HG02623 (cell line): ENCODE data around the gene RBPJL.
A peak's percentile ranks its signal among the peaks of the same experiment; 100 is the strongest.

ENCODE experiments used
- ATAC-seq: cut with Tn5 transposase; IDR thresholded peaks from one replicate; pipeline ENCODE4 v1.9.1; 2021; ENCODE audit warnings: moderate library complexity; ENCODE audit not compliant: unreplicated experiment

RBPJL gene

DNA sequence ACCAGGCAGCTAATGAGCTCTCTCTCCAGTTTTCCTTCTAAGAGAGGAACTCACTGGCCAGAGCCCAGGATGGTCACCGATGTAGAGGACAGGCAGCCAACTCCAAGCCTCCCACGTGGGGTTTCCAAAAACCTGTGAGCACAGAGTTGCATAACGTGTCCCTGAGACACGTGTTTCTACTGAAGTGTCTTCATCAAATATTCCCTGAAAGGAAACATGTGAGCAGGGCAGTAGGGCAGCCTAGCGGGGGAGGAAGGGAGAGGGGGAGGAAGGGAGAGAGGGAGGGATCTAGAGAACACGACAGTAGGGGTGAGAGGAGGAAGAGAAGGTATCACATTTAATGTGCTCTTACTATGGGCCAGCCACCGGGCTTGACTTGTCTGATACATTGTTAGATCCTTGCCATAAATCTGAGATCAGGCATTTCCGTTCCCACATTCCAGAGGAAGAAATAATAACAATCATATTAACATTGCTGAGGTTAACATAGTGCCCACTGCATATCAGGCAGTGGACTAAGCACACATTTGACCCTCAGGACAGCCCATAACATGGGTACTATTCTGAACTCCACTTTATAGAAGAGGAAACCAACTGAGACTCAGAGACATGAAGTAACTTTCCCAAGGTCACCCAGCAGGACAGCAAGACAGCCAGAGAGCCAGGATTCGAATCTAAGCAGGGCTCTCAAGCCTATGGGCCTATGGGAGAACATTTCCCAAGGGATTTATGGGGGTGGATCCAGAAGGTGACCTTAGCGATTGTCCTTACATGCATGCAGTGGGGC, 51.8 kb downstream of the RBPJL start:
- no peak for ATAC-seq

DNA sequence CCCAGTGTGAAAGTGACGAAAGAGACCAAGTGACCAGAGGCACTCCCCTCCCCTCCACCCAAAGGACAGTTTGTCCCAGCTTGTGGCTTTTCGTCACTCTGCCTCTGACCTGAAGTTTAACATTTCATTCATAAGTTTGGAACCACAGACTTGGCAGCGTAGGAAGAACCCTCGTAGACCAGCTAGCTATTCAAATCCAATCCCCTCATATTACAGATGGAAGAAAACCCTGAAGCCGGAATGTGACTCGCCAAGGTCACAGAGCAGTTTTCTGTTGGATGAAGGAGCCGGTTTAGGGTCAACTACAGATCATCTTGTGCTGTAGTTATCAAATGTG, 52.4 kb downstream of the RBPJL start:
- no peak for ATAC-seq

DNA sequence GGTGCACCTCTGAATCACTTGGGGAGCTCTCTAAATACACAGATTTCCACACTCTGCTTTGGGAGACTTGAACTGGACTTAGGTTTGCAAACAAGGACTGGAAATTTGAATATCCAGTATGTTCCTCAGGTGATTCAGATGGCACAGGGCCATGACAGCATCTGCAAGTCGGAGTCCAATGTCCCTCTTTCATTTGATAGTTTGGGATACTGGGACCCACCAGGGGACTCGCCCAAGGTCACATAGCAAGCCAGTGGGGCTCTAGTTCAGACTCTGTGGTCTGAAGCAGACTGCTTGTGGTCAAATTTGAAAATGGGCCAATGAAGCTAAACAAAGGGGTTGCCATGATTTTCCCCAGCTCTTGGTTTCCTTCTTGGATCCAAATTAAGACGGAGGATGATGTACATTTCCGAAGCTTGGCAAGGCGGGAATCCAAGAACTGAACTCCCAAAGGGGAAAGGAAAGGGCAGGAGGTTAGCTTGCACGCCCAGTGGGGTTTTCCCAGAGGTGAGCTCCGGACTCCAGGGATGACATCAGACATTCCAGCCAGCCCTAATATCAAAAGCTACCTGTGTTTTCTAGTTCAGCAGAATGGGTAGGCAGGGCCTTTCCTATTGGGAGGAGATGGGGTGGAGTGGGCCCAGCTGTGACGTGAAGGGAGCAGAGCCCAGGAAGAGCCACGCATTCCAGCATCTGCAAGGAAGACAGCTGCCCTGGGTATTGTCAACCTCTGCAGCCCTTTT, 52.9 kb downstream of the RBPJL start:
- no peak for ATAC-seq

DNA sequence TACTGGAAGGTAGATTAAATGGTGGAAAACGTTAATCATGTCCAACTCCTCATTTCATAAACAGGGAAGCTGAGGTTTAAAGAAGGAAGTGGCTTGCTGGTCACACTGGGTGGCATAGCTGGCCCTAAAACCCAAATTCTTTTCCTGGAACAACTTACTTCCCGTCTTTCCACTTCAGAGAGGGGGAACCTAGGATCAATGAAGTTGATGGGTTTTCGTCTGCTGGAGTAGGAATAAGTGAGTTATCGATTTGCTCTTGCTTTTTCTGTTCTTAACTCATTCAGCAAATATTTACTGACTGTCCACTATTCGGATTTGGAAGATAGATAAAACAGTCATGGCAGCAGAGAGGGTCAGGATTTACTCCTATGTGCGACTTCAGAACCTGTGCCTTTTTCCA, 55.2 kb downstream of the RBPJL start:
- no peak for ATAC-seq

DNA sequence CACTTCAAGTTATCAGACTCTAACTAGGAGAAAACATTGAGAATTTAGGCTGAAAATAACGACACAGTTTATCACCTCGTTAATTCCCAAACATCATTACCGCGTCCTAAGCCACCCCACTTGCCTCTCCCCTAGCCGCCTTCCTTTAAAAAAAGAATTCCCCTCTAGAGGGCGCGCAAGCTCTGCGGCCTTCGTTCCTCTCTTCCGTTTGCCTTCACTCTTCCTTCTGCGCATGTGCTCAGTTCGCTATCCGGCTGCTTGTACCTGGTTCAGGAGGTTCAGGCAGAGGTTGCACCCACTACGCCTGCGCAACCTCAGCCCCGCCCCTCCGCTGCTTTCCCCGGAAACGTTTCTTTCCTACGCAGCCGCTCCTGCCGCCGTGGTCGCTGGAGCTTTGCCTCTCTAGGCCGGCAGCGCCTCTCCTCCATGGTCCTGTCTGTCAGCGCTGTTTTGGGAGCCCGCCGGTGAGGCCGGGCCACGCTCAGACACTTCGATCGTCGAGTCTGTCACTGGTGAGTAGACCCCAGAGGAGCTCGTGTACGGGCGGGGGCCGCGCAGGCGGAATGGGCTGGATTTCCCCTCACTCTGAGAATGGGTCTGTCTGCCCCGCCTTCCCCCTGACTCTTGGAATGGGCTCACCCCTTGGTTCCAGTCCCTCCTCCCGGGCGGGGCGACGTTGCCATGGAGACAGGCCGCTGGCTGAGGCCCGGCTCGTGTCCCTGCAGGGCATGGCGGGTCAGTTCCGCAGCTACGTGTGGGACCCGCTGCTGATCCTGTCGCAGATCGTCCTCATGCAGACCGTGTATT, 56.4 kb downstream of the RBPJL start, which contains the start of gene SYS1:
TSS of gene SYS1 (plus strand) at position 353 of the 807 bp plus-strand sequence. CDS start at position 729, 376 bp downstream.
- ATAC-seq: peak; percentile 87

DNA sequence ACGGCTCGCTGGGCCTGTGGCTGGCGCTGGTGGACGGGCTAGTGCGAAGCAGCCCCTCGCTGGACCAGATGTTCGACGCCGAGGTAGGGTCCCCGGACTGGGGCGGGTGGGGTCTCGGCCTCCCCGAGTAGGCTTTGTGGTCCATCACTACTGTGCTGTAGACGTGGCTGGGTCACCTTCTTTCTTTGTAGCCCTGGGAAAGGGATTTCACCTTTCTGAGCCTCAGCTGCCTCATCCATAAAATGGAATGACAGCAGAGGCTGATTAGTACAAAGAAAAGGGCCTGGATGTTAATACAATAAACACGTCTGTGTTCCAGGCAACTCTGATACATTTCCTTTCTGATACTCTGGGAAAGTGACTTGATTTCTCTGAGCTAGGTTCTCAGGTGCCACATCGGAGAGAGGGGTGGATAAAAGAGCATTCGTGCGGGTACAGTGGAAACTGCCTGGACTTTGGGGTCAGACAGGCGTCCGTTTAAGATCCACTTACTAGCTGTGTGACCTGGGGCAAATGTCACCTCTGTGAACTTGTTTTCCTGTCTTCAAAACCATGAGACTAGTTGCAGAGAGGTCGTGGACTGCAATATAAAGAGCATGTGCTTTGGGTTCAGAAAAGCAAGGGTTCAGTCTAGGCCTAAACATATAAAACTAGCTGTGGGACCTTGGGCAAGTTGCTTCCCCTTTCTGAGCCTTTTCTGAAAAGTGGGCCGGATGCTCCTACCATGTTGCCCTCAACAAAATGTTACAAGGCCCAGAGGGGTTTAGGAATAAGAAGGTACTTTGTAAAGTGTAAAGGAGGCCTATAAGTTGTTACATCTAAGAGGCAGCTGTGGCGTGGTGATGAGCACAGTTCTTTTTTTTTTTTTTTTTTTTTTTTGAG, 57.2 kb downstream of the RBPJL start:
- ATAC-seq: no peak

DNA sequence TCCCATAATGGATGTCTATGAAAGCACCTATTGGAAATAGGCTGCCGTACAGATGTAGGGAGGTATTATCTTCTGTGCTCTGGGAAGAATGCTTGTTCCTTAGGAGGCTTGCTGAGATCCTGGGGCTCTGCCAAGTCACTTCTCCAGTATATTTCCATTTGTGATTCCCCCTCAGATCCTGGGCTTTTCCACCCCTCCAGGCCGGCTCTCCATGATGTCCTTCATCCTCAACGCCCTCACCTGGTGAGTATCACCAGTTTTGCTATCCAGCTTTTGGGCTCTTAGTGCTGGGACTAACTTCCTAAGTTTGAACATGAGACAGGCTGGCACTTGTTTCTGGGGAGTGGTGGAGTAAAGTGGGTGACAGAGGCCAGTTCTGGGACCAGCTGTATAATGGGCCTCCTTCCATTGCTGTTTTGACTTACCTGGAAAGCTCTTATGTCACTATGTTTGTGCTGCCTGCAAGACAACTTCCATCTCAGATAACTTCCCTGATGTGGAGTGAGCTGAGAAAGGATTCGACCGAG, 58.9 kb downstream of the RBPJL start:
- ATAC-seq: no peak

DNA sequence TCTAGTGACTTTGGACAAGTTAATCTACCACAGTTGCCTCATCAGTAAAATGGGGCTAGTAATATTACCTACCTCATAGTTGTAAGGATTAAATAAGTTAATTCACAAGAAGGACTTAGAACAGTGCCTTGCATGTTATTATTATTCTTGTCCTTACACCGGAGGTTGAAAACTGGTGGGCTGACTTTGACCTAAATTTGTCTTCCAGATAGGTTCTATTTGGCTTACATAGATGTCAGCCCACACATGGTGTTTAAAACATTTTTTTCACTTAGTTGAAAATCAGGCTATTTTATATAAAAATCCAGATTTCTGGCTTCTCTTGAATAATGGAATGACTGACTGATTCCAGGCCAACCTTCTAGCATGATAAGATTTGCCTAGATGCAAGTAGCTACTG, 59.6 kb downstream of the RBPJL start:
- no peak for ATAC-seq

DNA sequence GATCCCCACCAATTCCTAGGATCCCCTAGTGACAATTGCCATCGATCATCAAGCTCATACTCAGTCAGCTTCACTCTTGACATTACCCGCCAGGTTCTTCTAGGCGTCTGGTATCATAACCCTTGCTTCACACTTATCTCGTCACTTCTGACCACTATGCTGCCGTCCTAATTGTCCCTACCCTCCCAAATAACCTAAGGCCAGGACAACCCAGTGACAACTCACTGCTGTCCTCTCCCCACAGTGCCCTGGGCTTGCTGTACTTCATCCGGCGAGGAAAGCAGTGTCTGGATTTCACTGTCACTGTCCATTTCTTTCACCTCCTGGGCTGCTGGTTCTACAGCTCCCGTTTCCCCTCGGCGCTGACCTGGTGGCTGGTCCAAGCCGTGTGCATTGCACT, 60.0 kb downstream of the RBPJL start:
- no peak for ATAC-seq

DNA sequence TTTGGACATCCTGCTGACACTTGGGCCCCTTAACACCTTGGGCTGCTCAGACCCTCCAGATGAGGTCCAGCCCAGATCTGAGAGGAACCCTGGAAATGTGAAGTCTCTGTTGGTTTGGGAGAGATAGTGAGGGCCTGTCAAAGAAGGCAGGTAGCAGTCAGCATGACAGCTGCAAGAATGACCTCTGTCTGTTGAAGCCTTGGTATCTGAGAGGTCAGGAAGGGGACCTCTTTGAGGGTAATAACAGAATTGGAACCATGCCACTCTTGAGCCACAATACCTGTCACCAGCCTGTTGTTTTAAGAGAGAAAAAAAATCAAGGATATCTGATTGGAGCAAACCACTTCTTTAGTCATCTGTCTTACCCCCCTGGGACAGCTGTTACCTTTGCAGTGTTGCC, 60.5 kb downstream of the RBPJL start:
- ATAC-seq: no peak
